Right lung (tissue), 5 donors: Measurements from ENCODE around the gene COX4I1. TPM values are rescaled to one million over a fixed set of nuclear protein-coding genes. Genes with fewer than 3 reads are reported as not detected.

Experiments
- DNase-seq, 2 donors: peaks; one replicate each; pipeline ENCODE4 v3.0.0-alpha.2; 2013
- polyA plus RNA-seq, 5 donors: library from polyadenylated mRNA; unstranded; fragments of 120-200 nt; gene quantifications; one replicate each; pipeline versions ENCODE4 v1.2.1 to v1.2.3, GENCODE V29; 2013; ENCODE audit warnings: inconsistent platforms in 1 of 5, low replicate concordance in 1 of 5; ENCODE audit not compliant: insufficient read length in 5 of 5, insufficient read depth in 1 of 5

Gene COX4I1
- polyA plus RNA-seq, 5 donors, result 275 to 371 (median 285) TPM

GRCh38 chr16:85856585-85856984 is 57.1 kb downstream of the COX4I1 start:
- no peak for DNase-seq

Other genes starting within 250 kb of the COX4I1 start
- gene GSE1, start 186.4 kb upstream of the COX4I1 start, polyA plus RNA-seq, result 100 to 1,000 TPM in 3 of 5 donors, 10 to 100 TPM in 2; 85.6 to 120 (median 111) TPM
- gene GINS2, start 110.7 kb upstream of the COX4I1 start, polyA plus RNA-seq, result 10 to 100 TPM; 13.1 to 19.7 (median 15.9) TPM
- gene C16orf74, start 48.6 kb upstream of the COX4I1 start, polyA plus RNA-seq, result 10 to 100 TPM in 3 of 5 donors, 1 to 10 TPM in 2; 8.3 to 21.9 (median 12.9) TPM
- 10 to 100 TPM; 21.7 to 32.4 (median 24.4) TPM for gene EMC8, start 151 bp upstream of the COX4I1 start, polyA plus RNA-seq
- 10 to 100 TPM; 10.2 to 13.8 (median 12.6) TPM for gene IRF8, start 99.5 kb downstream of the COX4I1 start, polyA plus RNA-seq